GM18907 (cell line): ENCODE measurements around the gene MCC.
"Not testable (repeated sequence)": the region's sequence is repeated elsewhere in the genome, so short reads cannot be mapped to it uniquely, and the experiment has no call there.

Experiments
- ATAC-seq: cut with Tn5 transposase; IDR thresholded peaks from one replicate; pipeline ENCODE4 v1.9.1; 2021; ENCODE audit warnings: mild to moderate bottlenecking, moderate library complexity; ENCODE audit not compliant: unreplicated experiment

MCC gene

GRCh38 chr5:113427871-113428574 lies 60.2 kb downstream of the MCC start:
- ATAC-seq = no peak

GRCh38 chr5:113425909-113426308 lies 62.3 kb downstream of the MCC start:
- no peak for ATAC-seq

GRCh38 chr5:113421693-113422092 lies 66.6 kb downstream of the MCC start:
- no peak for ATAC-seq

- ATAC-seq = no peak
Measured at GRCh38 chr5:113405530-113405929, 82.7 kb downstream of the MCC start.

- no peak for ATAC-seq
Measured at GRCh38 chr5:113404269-113404668, 84.0 kb downstream of the MCC start.

GRCh38 chr5:113397986-113398385 lies 90.3 kb downstream of the MCC start:
- ATAC-seq = not testable (repeated sequence)

GRCh38 chr5:113397046-113397445 lies 91.2 kb downstream of the MCC start:
- no peak for ATAC-seq

GRCh38 chr5:113394658-113395057 lies 93.6 kb downstream of the MCC start:
- no peak for ATAC-seq

GRCh38 chr5:113390224-113390623 lies 98.0 kb downstream of the MCC start:
- no peak for ATAC-seq

- ATAC-seq = no peak
Measured at GRCh38 chr5:113389116-113389515, 99.1 kb downstream of the MCC start.

GRCh38 chr5:113387844-113388243 lies 100.4 kb downstream of the MCC start:
- no peak for ATAC-seq

GRCh38 chr5:113384782-113385285 lies 103.4 kb downstream of the MCC start:
- ATAC-seq = no peak

- no peak for ATAC-seq
Measured at GRCh38 chr5:113382731-113383130, 105.5 kb downstream of the MCC start.

GRCh38 chr5:113381791-113382190 lies 106.5 kb downstream of the MCC start:
- ATAC-seq = no peak

- no peak for ATAC-seq
Measured at GRCh38 chr5:113380807-113381326, 107.4 kb downstream of the MCC start.

GRCh38 chr5:113379936-113380806 lies 108.1 kb downstream of the MCC start:
- ATAC-seq = no peak

- peak; percentile 77 for ATAC-seq
Measured at GRCh38 chr5:113378959-113379541, 109.2 kb downstream of the MCC start.

GRCh38 chr5:113378514-113378913 lies 109.7 kb downstream of the MCC start:
- no peak for ATAC-seq

GRCh38 chr5:113378081-113378480 lies 110.2 kb downstream of the MCC start:
- ATAC-seq = no peak

- no peak for ATAC-seq
Measured at GRCh38 chr5:113376640-113377039, 111.6 kb downstream of the MCC start.

- ATAC-seq = no peak
Measured at GRCh38 chr5:113375480-113376060, 112.7 kb downstream of the MCC start.
